ACHN (cell line): Measurements from ENCODE around the gene DIPK1A.
"Not testable (repeated sequence)": the region's sequence is repeated elsewhere in the genome, so short reads cannot be mapped to it uniquely, and the experiment has no call there.

Experiments
- DNase-seq: peaks from one replicate; pipeline ENCODE4 v3.0.0-alpha.2; 2015
- in situ Hi-C: cut with HindIII; loops from 2 replicates; pipeline ENCODE4 v1.10.0; 2017; ENCODE audit warnings: low sequenced_read_pairs, low pct_ligation_motif_present, low pct_unique_long_range_greater_than_20kb

DIPK1A gene

DNA sequence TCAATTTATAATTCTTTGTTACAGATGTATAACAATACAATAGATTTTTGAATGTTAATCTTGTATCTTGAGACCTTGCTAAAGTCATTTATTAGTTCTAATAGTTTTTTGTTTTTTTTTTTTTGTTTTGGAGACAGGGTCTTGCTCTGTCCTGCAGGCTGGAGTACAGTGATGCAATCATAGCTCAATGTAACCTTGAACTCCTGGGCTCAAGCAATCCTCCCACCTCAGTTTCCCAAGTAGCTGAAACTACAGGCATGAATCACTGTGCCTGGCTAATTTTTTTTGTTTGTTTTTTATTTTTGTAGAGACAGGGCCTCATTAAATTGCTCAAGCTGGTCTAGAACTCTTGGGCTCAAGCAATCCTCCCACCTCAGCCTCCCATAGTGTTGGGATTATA lies 26.2 kb upstream of the DIPK1A start:
- DNase-seq, result no peak
- in situ Hi-C loops, result no loop called here

DNA sequence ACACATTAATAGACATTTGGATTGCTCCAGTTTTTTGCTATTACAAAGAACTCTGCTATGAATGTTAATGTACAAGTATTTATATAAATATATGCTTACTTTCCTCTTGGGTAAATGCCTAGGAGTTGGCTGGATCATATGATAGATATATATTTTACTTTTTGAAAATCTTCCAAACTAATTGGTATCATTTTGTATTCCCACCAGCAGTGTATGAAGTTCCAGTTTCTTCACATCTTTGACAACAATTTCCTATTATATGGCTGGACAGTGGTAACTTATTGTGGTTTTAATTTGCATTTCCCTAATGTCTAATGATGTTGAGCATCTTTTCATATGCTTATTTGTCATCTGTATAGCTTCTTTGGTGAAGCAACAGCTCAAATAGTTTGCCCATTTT lies 23.8 kb upstream of the DIPK1A start:
- DNase-seq, result no peak
- in situ Hi-C loops, result no loop called here

DNA sequence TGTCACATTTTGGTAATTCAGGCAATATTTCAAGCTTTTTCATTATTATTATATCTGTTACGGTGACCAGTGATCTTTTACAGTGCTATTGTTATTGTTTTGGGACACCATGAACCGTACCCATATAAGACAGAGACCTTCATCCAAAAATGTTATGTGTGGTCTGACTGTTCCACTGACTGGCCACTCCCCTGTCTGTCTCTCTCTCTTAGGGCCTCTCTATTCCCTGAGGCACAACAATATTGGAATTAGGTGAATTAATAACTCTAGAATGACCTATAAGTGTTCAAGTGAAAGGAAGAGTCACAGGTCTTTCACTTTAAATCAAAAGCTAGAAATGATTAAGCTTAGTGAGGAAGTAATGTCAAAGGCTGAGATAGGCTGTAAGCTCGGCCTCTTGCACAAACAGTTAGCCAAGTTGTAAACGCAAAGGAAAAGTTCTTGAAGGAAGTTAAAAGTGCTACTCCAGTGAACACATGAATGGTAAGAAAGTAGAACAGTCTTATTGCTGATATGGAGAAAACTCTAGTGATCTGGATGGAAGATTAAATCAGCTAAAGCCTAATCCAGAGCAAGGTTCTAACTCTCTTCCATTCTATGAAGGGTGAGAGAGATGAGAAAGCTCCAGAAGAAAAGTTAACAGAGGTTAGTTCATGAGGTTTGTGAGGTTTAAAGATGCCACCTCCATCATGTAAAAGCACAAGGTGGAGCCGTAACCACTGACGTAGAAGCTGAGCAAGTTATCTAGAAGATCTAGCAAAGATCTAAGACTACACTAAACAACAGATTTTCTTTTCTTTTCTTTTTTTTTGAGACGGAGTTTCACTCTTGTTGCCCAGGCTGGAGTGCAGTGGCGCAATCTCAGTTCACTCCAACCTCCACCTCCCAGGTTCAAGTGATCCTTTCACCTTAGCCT lies 19.7 kb upstream of the DIPK1A start:
- in situ Hi-C loops, result no loop called here
- no peak for DNase-seq

DNA sequence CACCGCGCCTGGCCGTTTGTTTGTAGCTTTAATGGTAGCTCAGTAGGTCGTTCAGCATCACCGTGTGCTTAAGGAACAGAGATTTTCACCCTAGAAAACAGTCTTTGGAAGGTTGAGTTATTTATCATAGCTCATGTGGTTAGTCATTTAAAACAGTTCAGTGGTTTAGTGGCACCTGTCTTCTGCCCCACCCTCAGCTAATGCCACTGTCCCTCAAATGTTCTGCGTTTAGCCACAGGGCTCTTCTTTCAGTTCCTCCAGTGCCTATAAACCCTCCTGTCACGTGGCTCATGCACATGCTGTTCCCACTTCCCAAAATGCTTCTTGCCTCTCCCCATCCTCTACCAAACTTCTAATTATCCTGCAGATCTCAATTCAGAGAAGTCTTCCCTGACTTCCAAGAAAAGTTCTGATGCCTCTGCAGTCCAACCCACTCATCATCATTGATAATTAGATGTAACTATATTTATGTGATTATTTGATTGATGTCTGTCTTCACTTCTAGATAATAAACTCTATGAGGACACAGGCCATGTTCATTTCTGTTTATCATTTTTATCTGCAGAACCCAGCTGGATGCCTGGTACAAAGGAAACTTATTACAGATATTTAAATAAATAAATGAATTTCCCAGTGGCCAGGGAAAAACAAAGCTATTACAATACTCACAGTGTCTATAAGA lies 14.4 kb upstream of the DIPK1A start:
- in situ Hi-C loops, result no loop called here
- no peak for DNase-seq

DNA sequence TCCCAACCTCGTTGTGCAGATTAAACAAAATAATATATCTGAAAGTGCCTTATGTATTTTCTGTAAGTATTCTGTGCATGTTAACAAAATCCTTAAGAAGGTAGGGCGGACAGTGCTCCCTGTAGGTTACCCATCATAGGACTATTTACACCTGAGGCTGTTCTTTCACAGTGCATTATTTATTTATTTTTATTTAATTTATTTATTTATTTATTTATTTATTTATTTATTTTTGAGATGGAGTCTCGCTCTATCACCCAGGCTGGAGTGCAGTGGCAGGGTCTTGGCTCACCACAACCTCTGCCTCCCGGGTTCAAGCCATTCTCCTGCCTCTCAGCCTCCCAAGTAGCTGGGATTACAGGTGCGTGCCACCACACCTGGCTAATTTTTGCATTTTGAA lies 12.8 kb upstream of the DIPK1A start:
- in situ Hi-C loops, DNase-seq: not testable (repeated sequence)

GRCh38 chr1:92973203-92973897 lies 12.1 kb upstream of the DIPK1A start:
- in situ Hi-C loops, result no loop called here
- DNase-seq, result no peak

DNA sequence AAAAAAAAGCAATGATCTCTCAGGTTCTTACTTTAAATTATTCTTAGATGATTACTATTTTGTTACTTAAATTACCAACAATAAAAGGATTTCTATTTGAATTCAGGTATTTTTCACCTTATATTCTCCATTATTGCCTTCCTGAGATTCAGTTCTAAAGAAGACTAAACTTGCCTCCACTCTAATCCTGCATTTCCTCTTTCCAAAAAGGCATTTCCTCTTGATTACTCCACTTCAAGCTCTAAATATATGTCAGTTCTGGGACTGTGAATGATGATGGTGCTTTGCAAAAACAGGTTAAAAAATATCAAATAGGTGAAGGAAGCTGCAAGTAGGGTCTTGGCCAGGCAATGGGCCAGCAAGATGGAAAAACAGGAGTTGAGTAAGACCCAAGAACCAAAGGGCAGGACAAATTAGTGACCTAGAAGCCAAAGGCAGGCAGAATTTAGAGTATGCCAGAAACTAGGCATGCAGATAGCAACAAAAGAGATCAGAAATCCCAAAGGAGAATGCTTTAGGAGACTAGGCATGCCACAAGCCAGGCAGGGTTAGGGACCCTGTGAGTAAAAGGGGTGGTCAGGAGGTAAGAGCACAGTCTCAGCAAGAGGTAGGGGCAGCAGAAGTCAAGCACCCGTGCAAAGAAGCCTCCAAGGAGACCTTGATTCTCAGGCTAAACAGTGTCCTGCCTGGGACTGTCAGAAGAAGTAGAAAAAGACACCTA lies 11.3 kb upstream of the DIPK1A start:
- in situ Hi-C loops, result no loop called here
- DNase-seq, result no peak

DNA sequence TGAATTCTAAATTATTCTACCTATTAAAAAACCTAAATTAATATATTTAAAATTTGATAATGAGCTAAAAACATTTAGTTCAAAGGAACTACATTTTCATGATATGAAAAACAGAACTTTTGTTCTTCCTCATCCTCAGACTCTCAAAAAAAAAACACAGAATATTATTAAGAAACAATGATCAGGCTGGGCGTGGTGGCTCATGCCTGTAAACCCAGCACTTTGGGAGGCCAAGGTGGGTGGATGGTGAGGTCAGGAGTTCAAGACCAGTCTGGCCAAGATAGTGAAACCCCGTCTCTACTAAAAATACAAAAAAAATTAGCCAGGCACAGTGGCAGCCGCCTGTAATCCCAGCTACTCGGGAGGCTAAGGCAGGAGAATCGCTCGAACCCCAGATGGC lies 10.7 kb upstream of the DIPK1A start:
- DNase-seq, in situ Hi-C loops: not testable (repeated sequence)

- in situ Hi-C loops, result no loop called here
- no peak for DNase-seq
Measured at GRCh38 chr1:92970990-92971689, 9.9 kb upstream of the DIPK1A start.

- in situ Hi-C loops, result no loop called here
- DNase-seq, result no peak
Measured at GRCh38 chr1:92969517-92969916, 8.3 kb upstream of the DIPK1A start.

GRCh38 chr1:92968138-92969032 lies 7.1 kb upstream of the DIPK1A start:
- DNase-seq, result peak; percentile 25
- in situ Hi-C loops, result no loop called here

DNA sequence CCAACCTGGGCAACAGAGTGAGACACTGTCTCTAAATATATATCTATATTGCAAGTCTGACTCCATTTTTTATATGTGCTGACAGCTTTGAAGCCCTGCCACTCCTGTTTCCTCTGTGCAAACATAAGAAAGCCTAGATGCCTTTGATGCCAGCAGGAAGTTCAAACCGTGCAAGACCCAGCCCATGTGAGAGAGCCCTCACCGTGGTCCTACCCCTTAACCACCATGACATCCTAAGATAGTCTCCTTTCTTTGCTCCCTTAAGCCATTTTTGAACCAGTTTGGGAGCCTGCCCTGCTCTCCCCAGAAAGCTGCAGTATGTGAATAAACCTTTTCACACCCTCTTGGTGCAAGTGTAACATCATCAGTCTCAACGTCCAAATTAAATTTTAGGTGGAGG lies 3.7 kb upstream of the DIPK1A start:
- no peak for DNase-seq

DNA sequence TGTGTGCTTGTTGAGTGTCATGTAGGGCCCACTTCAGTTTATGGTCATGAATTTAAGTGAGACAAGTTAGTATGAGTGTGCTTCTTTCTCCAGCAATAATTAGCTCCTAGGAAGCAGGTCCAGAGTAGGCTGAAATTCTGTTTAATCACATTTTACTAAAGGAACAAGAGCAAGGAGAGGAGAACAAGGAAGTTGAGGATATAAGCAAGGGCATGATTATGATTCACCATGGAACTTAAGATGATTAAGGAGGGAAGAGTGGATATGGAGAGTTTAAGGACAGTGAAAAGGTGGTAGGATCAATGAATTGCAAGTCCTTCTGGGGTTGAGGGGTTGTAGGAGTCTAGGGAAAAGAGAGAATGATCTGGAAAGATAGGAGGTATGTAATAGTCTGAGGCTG lies 3.1 kb upstream of the DIPK1A start:
- in situ Hi-C loops, result no loop called here
- no peak for DNase-seq

More for the DNA sequence above, 3.7 kb upstream of the DIPK1A start:
- in situ Hi-C loops, result no loop called here

- in situ Hi-C loops, result no loop called here
- DNase-seq, result peak; percentile 21
Measured at GRCh38 chr1:92961896-92962752, 862 bp upstream of the DIPK1A start.

- in situ Hi-C loops, result no loop called here
- DNase-seq, result peak; percentile 79
Measured at GRCh38 chr1:92960395-92961130, 699 bp downstream of the DIPK1A start.
